K562 (cell line): ENCODE data around the gene PREX1. TPM values are rescaled to one million over a fixed set of nuclear protein-coding genes. Genes with fewer than 3 reads are reported as not detected.

ENCODE experiments used
- ATAC-seq: fragments of 200-7000 bp; cut with Tn5 transposase; 3 replicates; pipeline ENCODE4 v1.9.1; 2020; ENCODE audit warnings: moderate library complexity
- BruUV-seq: library from RNA; stranded (reverse); fragments of 400-500 nt; replicated peaks from 2 replicates; lab custom pipeline; 2021; lab: Mats Ljungman, UMichigan
- CTCF ChIA-PET: fragments of 300-600 bp; formaldehyde crosslinking; extraction: SDS; loops from one replicate; lab custom pipeline; 2021; ENCODE audit warnings: low intra/inter-chr PET ratio; lab: Yijun Ruan, JAX
- POLR2A ChIA-PET: fragments of 300-600, 350-650 bp; sonication (Branson Sonifier 250); formaldehyde crosslinking; extraction: SDS; loops from one replicate; lab custom pipeline; 2021; ENCODE audit warnings: antibody characterized with exemption, inconsistent platforms; lab: Yijun Ruan, JAX
- DNase-seq, 4 experiments: peaks; one replicate each; pipeline versions ENCODE4 v3.0.0 to v3.0.0-alpha.2; 2011 to 2018; ENCODE audit warnings: low spot score in 3 of 4, mixed read lengths in 3 of 4; ENCODE audit errors: extremely low read depth in 1 of 4
- FAIRE-seq: peaks from 2 replicates; lab custom pipeline; 2011; peaks lifted over from hg19 to GRCh38; lab: Jason Lieb, UNC
- H2AFZ ChIP-seq: 2 replicates; pipeline ENCODE4 v1.6.0; 2011; ENCODE audit warnings: low read depth, low read length, control low read depth, inconsistent platforms
- H3K27ac ChIP-seq: fragments of 200-600 bp; 3 replicates; pipeline ENCODE4 v1.8.0; 2011; ENCODE audit warnings: low read depth, mild to moderate bottlenecking, control low read depth, inconsistent platforms, low read length, moderate library complexity, mixed read lengths; ENCODE audit errors: extremely low read depth
- H3K27me3 ChIP-seq, 2 experiments: fragments of 300-600 bp in 1 of 2; 2 replicates in 1 of 2; 3 replicates in 1 of 2; pipeline versions ENCODE4 v1.6.0 to v1.8.0; 2011; ENCODE audit warnings: inconsistent platforms in 2 of 2, low read length in 2 of 2, mild to moderate bottlenecking in 1 of 2, mixed read lengths in 1 of 2, moderate library complexity in 1 of 2; ENCODE audit not compliant: control insufficient read depth in 2 of 2, insufficient read depth in 2 of 2
- H3K36me3 ChIP-seq: fragments of 300-600 bp; 3 replicates; pipeline ENCODE4 v1.8.0; 2011; ENCODE audit warnings: mild to moderate bottlenecking, low read length, inconsistent platforms; ENCODE audit not compliant: control insufficient read depth, insufficient read depth
- H3K4me1 ChIP-seq, 2 experiments: fragments of 200-600 bp in 1 of 2; replicated peaks in 1 of 2; 2 replicates in 1 of 2; 3 replicates in 1 of 2; pipeline versions ENCODE4 v1.5.1 to v1.8.0; 2011; ENCODE audit warnings: inconsistent platforms in 2 of 2, low read length in 2 of 2, mild to moderate bottlenecking in 1 of 2, mixed read lengths in 1 of 2, moderate library complexity in 1 of 2; ENCODE audit not compliant: control insufficient read depth in 2 of 2, insufficient read depth in 2 of 2
- H3K4me2 ChIP-seq: 2 replicates; pipeline ENCODE4 v1.6.1; 2011; ENCODE audit warnings: low read length, control low read depth, inconsistent platforms, mixed read lengths; ENCODE audit not compliant: insufficient read depth
- H3K4me3 ChIP-seq: fragments of 200-600 bp; sonication (generic), shearing (Covaris generic); 2 replicates; pipeline ENCODE4 v1.5.1; 2016; ENCODE audit warnings: control low read depth, inconsistent platforms
- H3K79me2 ChIP-seq: fragments of 200-600 bp; 3 replicates; pipeline ENCODE4 v1.8.0; 2011; ENCODE audit warnings: low read length, inconsistent platforms; ENCODE audit not compliant: control insufficient read depth, insufficient read depth
- H3K9ac ChIP-seq, 2 experiments: 2 replicates each; pipeline versions ENCODE4 v1.6.0 to v1.6.1; 2011; ENCODE audit warnings: low read depth in 2 of 2, low read length in 2 of 2, control low read depth in 1 of 2, inconsistent platforms in 1 of 2, mild to moderate bottlenecking in 1 of 2, mixed read lengths in 1 of 2; ENCODE audit not compliant: insufficient read depth in 1 of 2
- H3K9me1 ChIP-seq: one replicate; pipeline ENCODE4 v1.6.0; 2011; ENCODE audit warnings: inconsistent platforms, mild to moderate bottlenecking, low read length, moderate library complexity; ENCODE audit not compliant: control insufficient read depth, insufficient read depth
- H3K9me3 ChIP-seq: replicated peaks from 2 replicates; pipeline ENCODE4 v1.5.1; 2011; ENCODE audit warnings: low read depth, low read length, inconsistent platforms; ENCODE audit not compliant: control insufficient read depth, insufficient read depth
- H4K20me1 ChIP-seq: replicated peaks from 2 replicates; pipeline ENCODE4 v1.6.1; 2011; ENCODE audit warnings: low read length, inconsistent platforms, mixed read lengths; ENCODE audit not compliant: control insufficient read depth, insufficient read depth
- FOXK1 ChIP-seq: sonication (generic); formaldehyde crosslinking; IDR thresholded peaks from 2 replicates; pipeline ENCODE4 v1.8.0; 2022; ENCODE audit warnings: missing genetic modification reagents, mild to moderate bottlenecking, borderline replicate concordance
- IFI16 ChIP-seq: fragments of 250-450 bp; sonication (Bioruptor Pico); IDR thresholded peaks from 2 replicates; pipeline ENCODE4 v2.1.2; 2022; ENCODE audit warnings: mild to moderate bottlenecking, inconsistent platforms
- RBM25 ChIP-seq: fragments of 200-400 bp; formaldehyde crosslinking; IDR thresholded peaks from 2 replicates; pipeline ENCODE4 v1.6.1; 2018; ENCODE audit warnings: low read length, low read depth, moderate library complexity; ENCODE audit not compliant: severe bottlenecking
- TAF1 ChIP-seq: IDR thresholded peaks from 2 replicates; pipeline ENCODE4 v1.6.1; 2011; ENCODE audit warnings: mild to moderate bottlenecking, low read length, moderate library complexity; ENCODE audit not compliant: insufficient read depth, control insufficient read depth, severe bottlenecking; ENCODE audit errors: extremely low read depth
- YBX1 ChIP-seq: fragments of 450-650 bp; IDR thresholded peaks from 2 replicates; pipeline ENCODE4 v1.7.1; 2016; ENCODE audit warnings: mild to moderate bottlenecking
- ZBTB11 ChIP-seq, 3 experiments: fragments of 200-800 bp in 1 of 3; fragments of 250-450 bp in 1 of 3; fragments of 450-650 bp in 1 of 3; sonication (Bioruptor Pico) in 1 of 3; sonication (Bioruptor generic) in 1 of 3; formaldehyde crosslinking in 1 of 3; IDR thresholded peaks; 2 replicates each; pipeline versions ENCODE4 v1.6.1 to v1.8.0; 2016 to 2022; ENCODE audit warnings: mild to moderate bottlenecking in 2 of 3, missing genetic modification characterization in 2 of 3, missing compliant biosample characterization in 1 of 3, moderate library complexity in 1 of 3
- ZNF79 ChIP-seq: fragments of 250-450 bp; sonication (Bioruptor Pico); IDR thresholded peaks from 2 replicates; pipeline ENCODE4 v1.4.0; 2020; ENCODE audit warnings: low read depth, mild to moderate bottlenecking, moderate library complexity
- WGBS: fragments of 100-300 bp; shearing (Covaris generic); methylation state at CpG from one replicate; pipeline ENCODE4 v1.1.6; 2016; ENCODE audit warnings: low coverage, mixed read lengths; ENCODE audit not compliant: insufficient coverage; ENCODE audit errors: missing lambda C conversion rate; 5-methylcytosine and 5-hydroxymethylcytosine counted together
- in situ Hi-C: fragments of 300-500 bp; cut with MboI; formaldehyde crosslinking; loops from 4 replicates; pipeline ENCODE4 v1.15.0; 2018; ENCODE audit warnings: inconsistent platforms, mixed read lengths
- intact Hi-C: fragments of 100-400 bp; cut with micrococcal nuclease; formaldehyde crosslinking; loops from 2 replicates; pipeline ENCODE4 v1.14.2; 2022
- polyA plus RNA-seq, 8 experiments: library from polyadenylated mRNA; depleted of rRNA in 4 of 8; stranded (reverse) in 5 of 8; unstranded in 3 of 8; fragments of >200 nt; fragmentation: Nextera tagmentation in 2 of 8; fragmentation: Illumina TruSeq in 1 of 8; extraction: Ambion mirVana in 2 of 8; extraction: Trizol in 1 of 8; gene quantifications; 2 replicates each; pipeline versions ENCODE4 v1.2.1 to v1.2.3, GENCODE V29; 2011 to 2014; ENCODE audit warnings: inconsistent platforms in 1 of 8, missing spikeins in 1 of 8
- total RNA-seq, 7 experiments: library from RNA; depleted of rRNA in 6 of 7; stranded (reverse); fragments of >200 nt in 6 of 7; fragmentation: Illumina TruSeq in 2 of 7; extraction: Trizol in 2 of 7; gene quantifications; 2 replicates each; pipeline versions ENCODE4 v1.2.1 to v1.2.3, GENCODE V29; 2011 to 2021; ENCODE audit warnings: low replicate concordance in 1 of 7
- TF ChIP-seq, protein P1 (sequence below): fragments of 450-650 bp; IDR thresholded peaks from one replicate; pipeline ENCODE4 v1.6.1; 2018; ENCODE audit warnings: mild to moderate bottlenecking, moderate library complexity; ENCODE audit not compliant: partially characterized antibody
- TF ChIP-seq, protein P2 (sequence below), 2 experiments: fragments of 450-650 bp; IDR thresholded peaks; 2 replicates each; pipeline ENCODE4 v1.6.1; 2016

The PREX1 gene
- total and polyA plus RNA-seq, 9 of the 15 experiments (the other 6 are each of a cell fraction or from before 2014, with no cell fraction given): 0.37 to 10.4 (median 4.8) TPM

- H3K27ac ChIP-seq: no peak overlapping the region
- H3K9ac ChIP-seq: no peak overlapping the region
- H3K79me2 ChIP-seq: no peaks in the 10 kb centered on the region
- no peak overlapping the region for H3K4me2 ChIP-seq
- DNase-seq: no peak
- ATAC-seq: no peak
- in situ Hi-C loops (no loop called here), intact Hi-C loops (loop anchor here (1.0 to 10.0 kb wide), 2 partner anchors 270 to 469 kb away; no protein-coding TSS in a partner anchor)
- peaks cover 0 to 23% of the 10 kb centered on the region in 2 experiments; a peak in 1 of 5 replicates for H3K4me1 ChIP-seq
- peaks cover 11% of the 10 kb centered on the region; the same call in 1 of the 2 replicates for H4K20me1 ChIP-seq
- ChIA-PET POLR2A (interaction anchor here (0.5 kb wide), 2 partner anchors 647 to 912 kb away, joined by 3 to 4 read pairs; no protein-coding TSS in a partner anchor), CTCF (interaction anchor here (0.6 to 2.6 kb wide), 6 partner anchors 22 to 356 kb away, joined by 3 to 20 read pairs (median 4); no protein-coding TSS in a partner anchor)
- no peak overlapping the region for H2AFZ ChIP-seq
- H3K27me3 ChIP-seq: no peaks in the 10 kb centered on the region
- no peak for FAIRE-seq
- H3K4me3 ChIP-seq: no peak overlapping the region
- no peaks in the 10 kb centered on the region for H3K9me3 ChIP-seq
- peaks cover 2% of the 10 kb centered on the region for H3K9me1 ChIP-seq
- TF ChIP-seq YBX1 (no peak), IFI16 (CRISPR knock-in tag) (no peak), ZBTB11 (CRISPR knock-in tag; IDR thresholded peaks at IDR 0.05) (peak in 1 of 3 experiments; percentile 73; a peak in 2 of 6 replicates), RBM25 (no peak), ZNF79 (CRISPR knock-in tag) (no peak), TAF1 (no peak), FOXK1 (CRISPR knock-in tag) (no peak)
- TF ChIP-seq, protein P1, sequence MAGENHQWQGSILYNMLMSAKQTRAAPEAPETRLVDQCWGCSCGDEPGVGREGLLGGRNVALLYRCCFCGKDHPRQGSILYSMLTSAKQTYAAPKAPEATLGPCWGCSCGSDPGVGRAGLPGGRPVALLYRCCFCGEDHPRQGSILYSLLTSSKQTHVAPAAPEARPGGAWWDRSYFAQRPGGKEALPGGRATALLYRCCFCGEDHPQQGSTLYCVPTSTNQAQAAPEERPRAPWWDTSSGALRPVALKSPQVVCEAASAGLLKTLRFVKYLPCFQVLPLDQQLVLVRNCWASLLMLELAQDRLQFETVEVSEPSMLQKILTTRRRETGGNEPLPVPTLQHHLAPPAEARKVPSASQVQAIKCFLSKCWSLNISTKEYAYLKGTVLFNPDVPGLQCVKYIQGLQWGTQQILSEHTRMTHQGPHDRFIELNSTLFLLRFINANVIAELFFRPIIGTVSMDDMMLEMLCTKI: no peak
- TF ChIP-seq, protein P2, sequence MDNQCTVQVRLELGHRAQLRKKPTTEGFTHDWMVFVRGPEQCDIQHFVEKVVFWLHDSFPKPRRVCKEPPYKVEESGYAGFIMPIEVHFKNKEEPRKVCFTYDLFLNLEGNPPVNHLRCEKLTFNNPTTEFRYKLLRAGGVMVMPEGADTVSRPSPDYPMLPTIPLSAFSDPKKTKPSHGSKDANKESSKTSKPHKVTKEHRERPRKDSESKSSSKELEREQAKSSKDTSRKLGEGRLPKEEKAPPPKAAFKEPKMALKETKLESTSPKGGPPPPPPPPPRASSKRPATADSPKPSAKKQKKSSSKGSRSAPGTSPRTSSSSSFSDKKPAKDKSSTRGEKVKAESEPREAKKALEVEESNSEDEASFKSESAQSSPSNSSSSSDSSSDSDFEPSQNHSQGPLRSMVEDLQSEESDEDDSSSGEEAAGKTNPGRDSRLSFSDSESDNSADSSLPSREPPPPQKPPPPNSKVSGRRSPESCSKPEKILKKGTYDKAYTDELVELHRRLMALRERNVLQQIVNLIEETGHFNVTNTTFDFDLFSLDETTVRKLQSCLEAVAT (IDR thresholded peaks at IDR 0.05): no peak
- WGBS: 23% methylated on average over 4 of the region's 5 CpGs
- H3K36me3 ChIP-seq: peaks cover 4% of the 10 kb centered on the region; the same call in 1 of the 3 replicates
- BruUV-seq: no TSS peak
These were observed 192.4 kb downstream of the PREX1 start for GRCh38 chr20:48635361-48635760.
